ENCODE data around the gene DERL3.

DNA sequence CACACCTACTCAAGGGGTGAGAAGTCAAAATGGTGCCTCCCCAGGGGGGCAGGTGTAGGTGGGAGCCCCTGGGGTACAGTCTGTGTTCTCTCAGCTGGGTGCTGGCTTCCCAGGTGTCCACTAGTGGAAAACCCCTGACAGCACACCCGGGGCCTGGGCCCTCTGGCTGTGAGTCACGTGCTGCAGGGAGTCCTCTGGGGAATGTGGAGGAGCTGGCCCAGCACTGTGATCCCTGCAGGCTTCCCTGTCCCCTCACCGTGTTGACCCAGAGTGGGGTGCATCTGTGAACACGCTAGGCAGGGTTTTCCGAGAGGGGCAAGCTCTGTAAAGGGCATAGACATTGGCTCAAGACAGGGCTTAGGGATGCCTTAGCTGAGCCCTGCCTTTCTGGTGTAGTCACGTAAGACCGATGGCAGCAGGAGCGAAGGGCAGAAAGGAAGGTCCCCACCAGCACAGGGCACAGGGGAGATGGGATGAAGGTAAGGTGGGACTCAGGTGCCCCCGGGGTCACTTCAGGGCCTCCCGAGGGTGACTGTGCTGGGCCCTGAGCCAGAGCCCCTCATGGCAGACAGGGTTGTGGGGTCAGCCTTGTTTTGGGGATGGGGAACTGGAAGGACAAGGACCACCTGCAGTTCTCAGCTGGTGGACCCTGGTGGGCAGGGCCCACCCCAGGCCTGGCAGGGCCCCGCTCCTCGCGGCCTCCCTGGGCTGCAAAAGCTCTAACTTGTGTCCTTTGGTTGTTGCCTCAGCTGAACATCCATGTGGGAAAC, 14.1 kb downstream of the DERL3 start:
- TF ChIP-seq, protein P1, sequence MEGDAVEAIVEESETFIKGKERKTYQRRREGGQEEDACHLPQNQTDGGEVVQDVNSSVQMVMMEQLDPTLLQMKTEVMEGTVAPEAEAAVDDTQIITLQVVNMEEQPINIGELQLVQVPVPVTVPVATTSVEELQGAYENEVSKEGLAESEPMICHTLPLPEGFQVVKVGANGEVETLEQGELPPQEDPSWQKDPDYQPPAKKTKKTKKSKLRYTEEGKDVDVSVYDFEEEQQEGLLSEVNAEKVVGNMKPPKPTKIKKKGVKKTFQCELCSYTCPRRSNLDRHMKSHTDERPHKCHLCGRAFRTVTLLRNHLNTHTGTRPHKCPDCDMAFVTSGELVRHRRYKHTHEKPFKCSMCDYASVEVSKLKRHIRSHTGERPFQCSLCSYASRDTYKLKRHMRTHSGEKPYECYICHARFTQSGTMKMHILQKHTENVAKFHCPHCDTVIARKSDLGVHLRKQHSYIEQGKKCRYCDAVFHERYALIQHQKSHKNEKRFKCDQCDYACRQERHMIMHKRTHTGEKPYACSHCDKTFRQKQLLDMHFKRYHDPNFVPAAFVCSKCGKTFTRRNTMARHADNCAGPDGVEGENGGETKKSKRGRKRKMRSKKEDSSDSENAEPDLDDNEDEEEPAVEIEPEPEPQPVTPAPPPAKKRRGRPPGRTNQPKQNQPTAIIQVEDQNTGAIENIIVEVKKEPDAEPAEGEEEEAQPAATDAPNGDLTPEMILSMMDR (IDR thresholded peaks at IDR 0.05): no peak
- no peak for TF ChIP-seq POLR2AphosphoS5 (IDR thresholded peaks at IDR 0.05)
